ENCODE data around the gene ATN1. TPM values are rescaled to one million over a fixed set of nuclear protein-coding genes. Genes with fewer than 3 reads are reported as not detected.

Gene ATN1
- total and polyA plus RNA-seq, 2 donors (not counting 1 experiment from before 2014, with no cell fraction given): 9.4 to 21.5 TPM

GRCh38 chr12:6948873-6949594 lies 21.3 kb downstream of the ATN1 start:
- Histone ChIP-seq H3K27ac (ENCODE audit: insufficient read depth, low read length) (no peak overlapping the region), H3K27me3 (ENCODE audit: control insufficient read depth, insufficient read depth, low read length) (no peaks in the 10 kb centered on the region), H4K20me1 (ENCODE audit: control insufficient read depth, extremely low read depth, insufficient read depth, low read length) (no peaks in the 10 kb centered on the region), H3K79me2 (ENCODE audit: control insufficient read depth, insufficient read depth, low read length) (no peaks in the 10 kb centered on the region), H2AFZ (ENCODE audit: low read length) (no peak overlapping the region), H3K4me3 (replicated peaks in 1 of 4; ENCODE audit: control extremely low read depth in 1 of 4, insufficient read depth in 1 of 4, low read depth in 3 of 4, low read length in 4 of 4) (no peak overlapping the region), H3K36me3 (ENCODE audit: control insufficient read depth, insufficient read depth, low read length) (peaks cover 5% of the 10 kb centered on the region), H3K4me1 (ENCODE audit: control insufficient read depth, extremely low read depth, insufficient read depth, low read length) (peaks cover 6% of the 10 kb centered on the region), H3K9ac (ENCODE audit: insufficient read depth, low read length) (no peak overlapping the region), H3K4me2 (ENCODE audit: extremely low read depth, insufficient read depth, low read length) (no peak overlapping the region), H3K9me3 (ENCODE audit: control insufficient read depth, insufficient read depth, low read depth, low read length) (no peaks in the 10 kb centered on the region)
- no peak for TF ChIP-seq CTCF (conservative IDR thresholded peaks at IDR 0.05 in 1 of 2, IDR thresholded peaks at IDR 0.05 in 1 of 2; ENCODE audit: low read depth in 1 of 2, low read length in 2 of 2)
- TF ChIP-seq EZH2 (IDR thresholded peaks at IDR 0.05; ENCODE audit: low read length, missing control alignments): no peak
- DNase-seq (ENCODE audit: low read depth in 2 of 2): no peak

GRCh38 chr12:6950401-6950801 lies 22.6 kb downstream of the ATN1 start:
- H4K20me1 ChIP-seq (ENCODE audit: control insufficient read depth, extremely low read depth, insufficient read depth, low read length): no peaks in the 10 kb centered on the region
- no peak overlapping the region for H3K4me2 ChIP-seq (ENCODE audit: extremely low read depth, insufficient read depth, low read length)
- H3K9ac ChIP-seq (ENCODE audit: insufficient read depth, low read length): no peak overlapping the region
- no peak overlapping the region for H3K4me3 ChIP-seq (replicated peaks in 1 of 4; ENCODE audit: control extremely low read depth in 1 of 4, insufficient read depth in 1 of 4, low read depth in 3 of 4, low read length in 4 of 4)
- peaks cover 2% of the 10 kb centered on the region for H3K4me1 ChIP-seq (ENCODE audit: control insufficient read depth, extremely low read depth, insufficient read depth, low read length)
- no peak overlapping the region for H3K27ac ChIP-seq (ENCODE audit: insufficient read depth, low read length)
- no peak for DNase-seq (ENCODE audit: low read depth in 2 of 2)
- H3K9me3 ChIP-seq (ENCODE audit: control insufficient read depth, insufficient read depth, low read depth, low read length): no peaks in the 10 kb centered on the region
- H3K36me3 ChIP-seq (ENCODE audit: control insufficient read depth, insufficient read depth, low read length): peaks cover 4% of the 10 kb centered on the region
- no peaks in the 10 kb centered on the region for H3K79me2 ChIP-seq (ENCODE audit: control insufficient read depth, insufficient read depth, low read length)
- H3K27me3 ChIP-seq (ENCODE audit: control insufficient read depth, insufficient read depth, low read length): no peaks in the 10 kb centered on the region
- no peak overlapping the region for H2AFZ ChIP-seq (ENCODE audit: low read length)
- TF ChIP-seq CTCF (conservative IDR thresholded peaks at IDR 0.05 in 1 of 2, IDR thresholded peaks at IDR 0.05 in 1 of 2; ENCODE audit: low read depth in 1 of 2, low read length in 2 of 2) (peak; percentile 3 to 18), EZH2 (IDR thresholded peaks at IDR 0.05; ENCODE audit: low read length, missing control alignments) (no peak)

- TF ChIP-seq CTCF (conservative IDR thresholded peaks at IDR 0.05 in 1 of 2, IDR thresholded peaks at IDR 0.05 in 1 of 2; ENCODE audit: low read depth in 1 of 2, low read length in 2 of 2) (no peak), EZH2 (IDR thresholded peaks at IDR 0.05; ENCODE audit: low read length, missing control alignments) (no peak)
- Histone ChIP-seq H3K4me3 (replicated peaks in 1 of 4; ENCODE audit: control extremely low read depth in 1 of 4, insufficient read depth in 1 of 4, low read depth in 3 of 4, low read length in 4 of 4) (no peak within 1 kb of the TSS), H3K36me3 (ENCODE audit: control insufficient read depth, insufficient read depth, low read length) (peaks cover under 1% of the 10 kb centered on the region), H3K4me1 (ENCODE audit: control insufficient read depth, extremely low read depth, insufficient read depth, low read length) (no peaks in the 10 kb centered on the region), H3K9me3 (ENCODE audit: control insufficient read depth, insufficient read depth, low read depth, low read length) (no peaks in the 10 kb centered on the region), H4K20me1 (ENCODE audit: control insufficient read depth, extremely low read depth, insufficient read depth, low read length) (no peaks in the 10 kb centered on the region), H3K9ac (ENCODE audit: insufficient read depth, low read length) (no peak within 1 kb of the TSS), H3K27ac (ENCODE audit: insufficient read depth, low read length) (no peak within 1 kb of the TSS), H3K79me2 (ENCODE audit: control insufficient read depth, insufficient read depth, low read length) (no peaks in the 10 kb centered on the region), H3K4me2 (ENCODE audit: extremely low read depth, insufficient read depth, low read length) (no peak within 1 kb of the TSS), H2AFZ (ENCODE audit: low read length) (no peak within 1 kb of the TSS), H3K27me3 (ENCODE audit: control insufficient read depth, insufficient read depth, low read length) (no peaks in the 10 kb centered on the region)
- DNase-seq (ENCODE audit: low read depth in 2 of 2): no peak
Measured at GRCh38 chr12:6950811-6951540, 23.2 kb downstream of the ATN1 start, which contains the start of gene PTPN6. Gene PTPN6, plus strand, starts transcription at chr12:6951356. Its CDS starts 157 bp downstream, at chr12:6951513.

Measured in fibroblast of lung (primary cell).